ENCODE measurements around the gene KRT2.

DNA sequence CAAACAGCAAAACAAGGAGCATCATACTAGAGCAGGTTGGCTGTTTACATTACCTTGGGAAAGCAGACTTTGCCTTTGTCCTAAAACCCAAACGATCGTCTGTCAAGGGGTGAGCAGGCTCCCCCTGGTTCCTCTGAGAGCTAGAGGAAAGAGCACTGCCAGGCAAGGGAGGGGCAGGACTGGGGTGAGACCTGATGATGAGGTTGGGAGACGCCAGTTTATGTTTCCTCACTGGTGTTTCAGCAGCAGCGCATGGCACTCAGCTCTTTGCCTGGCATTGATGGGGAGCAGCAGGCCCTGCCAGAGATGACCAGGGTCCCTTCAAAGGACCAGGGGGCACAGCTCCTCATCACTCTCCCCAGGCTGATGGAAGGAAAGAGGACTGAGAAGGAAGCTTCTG, 7.9 kb upstream of the KRT2 start:
- no peak for TF ChIP-seq CEBPB (IDR thresholded peaks at IDR 0.05; ENCODE audit: low read depth, low read length)
- TF ChIP-seq, protein P1, sequence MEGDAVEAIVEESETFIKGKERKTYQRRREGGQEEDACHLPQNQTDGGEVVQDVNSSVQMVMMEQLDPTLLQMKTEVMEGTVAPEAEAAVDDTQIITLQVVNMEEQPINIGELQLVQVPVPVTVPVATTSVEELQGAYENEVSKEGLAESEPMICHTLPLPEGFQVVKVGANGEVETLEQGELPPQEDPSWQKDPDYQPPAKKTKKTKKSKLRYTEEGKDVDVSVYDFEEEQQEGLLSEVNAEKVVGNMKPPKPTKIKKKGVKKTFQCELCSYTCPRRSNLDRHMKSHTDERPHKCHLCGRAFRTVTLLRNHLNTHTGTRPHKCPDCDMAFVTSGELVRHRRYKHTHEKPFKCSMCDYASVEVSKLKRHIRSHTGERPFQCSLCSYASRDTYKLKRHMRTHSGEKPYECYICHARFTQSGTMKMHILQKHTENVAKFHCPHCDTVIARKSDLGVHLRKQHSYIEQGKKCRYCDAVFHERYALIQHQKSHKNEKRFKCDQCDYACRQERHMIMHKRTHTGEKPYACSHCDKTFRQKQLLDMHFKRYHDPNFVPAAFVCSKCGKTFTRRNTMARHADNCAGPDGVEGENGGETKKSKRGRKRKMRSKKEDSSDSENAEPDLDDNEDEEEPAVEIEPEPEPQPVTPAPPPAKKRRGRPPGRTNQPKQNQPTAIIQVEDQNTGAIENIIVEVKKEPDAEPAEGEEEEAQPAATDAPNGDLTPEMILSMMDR (conservative IDR thresholded peaks at IDR 0.05; ENCODE audit: low read depth, low read length): no peak
- no peak for TF ChIP-seq POLR2A (IDR thresholded peaks at IDR 0.05; ENCODE audit: low read depth, low read length)
- TF ChIP-seq, protein P2, sequence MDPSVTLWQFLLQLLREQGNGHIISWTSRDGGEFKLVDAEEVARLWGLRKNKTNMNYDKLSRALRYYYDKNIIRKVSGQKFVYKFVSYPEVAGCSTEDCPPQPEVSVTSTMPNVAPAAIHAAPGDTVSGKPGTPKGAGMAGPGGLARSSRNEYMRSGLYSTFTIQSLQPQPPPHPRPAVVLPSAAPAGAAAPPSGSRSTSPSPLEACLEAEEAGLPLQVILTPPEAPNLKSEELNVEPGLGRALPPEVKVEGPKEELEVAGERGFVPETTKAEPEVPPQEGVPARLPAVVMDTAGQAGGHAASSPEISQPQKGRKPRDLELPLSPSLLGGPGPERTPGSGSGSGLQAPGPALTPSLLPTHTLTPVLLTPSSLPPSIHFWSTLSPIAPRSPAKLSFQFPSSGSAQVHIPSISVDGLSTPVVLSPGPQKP (IDR thresholded peaks at IDR 0.05; ENCODE audit: borderline replicate concordance, low read depth, low read length): no peak

All from IMR-90 (cell line).